A549 (cell line): Measurements from ENCODE around the gene CACNA1S. TPM values are rescaled to one million over a fixed set of nuclear protein-coding genes. Genes with fewer than 3 reads are reported as not detected.

Experiments
- ATAC-seq, 2 experiments: fragments of 200-7000 bp in 1 of 2; fragments of >200 bp in 1 of 2; cut with Nextera tagmentation in 1 of 2; cut with Tn5 transposase in 1 of 2; 3 replicates each; pipeline versions ENCODE4 v1.8.0 to v1.9.1; 2018 to 2020; ENCODE audit warnings: mild to moderate bottlenecking in 1 of 2, moderate library complexity in 1 of 2
- CTCF ChIA-PET: fragments of 300-600 bp; sonication (Branson Sonifier 250); formaldehyde crosslinking; extraction: SDS; loops from one replicate; lab custom pipeline; 2021; ENCODE audit warnings: antibody characterized with exemption, inconsistent platforms; lab: Yijun Ruan, JAX
- POLR2A ChIA-PET: fragments of 350-600 bp; formaldehyde crosslinking; extraction: SDS; loops from one replicate; lab custom pipeline; 2021; ENCODE audit warnings: antibody characterized with exemption, inconsistent platforms; lab: Yijun Ruan, JAX
- DNase-seq, 2 experiments: peaks; one replicate each; pipeline versions ENCODE4 v3.0.0 to v3.0.0-alpha.2; 2011 to 2016; ENCODE audit warnings: low read depth in 1 of 2, low spot score in 1 of 2
- FAIRE-seq: peaks from 2 replicates; lab custom pipeline; 2011; peaks lifted over from hg19 to GRCh38; lab: Jason Lieb, UNC
- H3K27ac ChIP-seq, 2 experiments: fragments of >200 bp; sonication (Bioruptor Twin); formaldehyde crosslinking; 3 replicates each; pipeline ENCODE4 v1.5.1; 2016 to 2017
- H3K4me1 ChIP-seq: fragments of >200 bp; sonication (Bioruptor Twin); formaldehyde crosslinking; 3 replicates; pipeline ENCODE4 v1.6.1; 2016
- H3K4me2 ChIP-seq: fragments of >200 bp; sonication (Bioruptor Twin); formaldehyde crosslinking; 3 replicates; pipeline ENCODE4 v1.6.1; 2016
- H3K4me3 ChIP-seq: fragments of >200 bp; sonication (Bioruptor Twin); formaldehyde crosslinking; 3 replicates; pipeline ENCODE4 v1.5.1; 2016
- H3K9me3 ChIP-seq: fragments of >200 bp; sonication (Bioruptor Twin); formaldehyde crosslinking; 3 replicates; pipeline ENCODE4 v1.6.1; 2016
- CHD4 ChIP-seq: fragments of 200-600 bp; sonication (generic); IDR thresholded peaks from 2 replicates; pipeline ENCODE4 v1.6.1; 2016; ENCODE audit warnings: antibody characterized with exemption, mild to moderate bottlenecking, borderline replicate concordance
- FOXS1 ChIP-seq: fragments of 250-450 bp; sonication (Bioruptor Pico); IDR thresholded peaks from 2 replicates; pipeline ENCODE4 v1.5.0; 2020; ENCODE audit warnings: mild to moderate bottlenecking, moderate library complexity
- HOXA7 ChIP-seq: fragments of 250-450 bp; sonication (Bioruptor Pico); IDR thresholded peaks from 2 replicates; pipeline ENCODE4 v1.5.0; 2020; ENCODE audit warnings: mild to moderate bottlenecking, moderate library complexity
- JUN ChIP-seq, 2 experiments: fragments of >200 bp; sonication (Bioruptor Twin); formaldehyde crosslinking; IDR thresholded peaks; 2 replicates in 1 of 2; 3 replicates in 1 of 2; pipeline ENCODE4 v1.6.1; 2016 to 2017
- POLR2A ChIP-seq: IDR thresholded peaks from 2 replicates; pipeline ENCODE4 v1.6.1; 2012; ENCODE audit warnings: mild to moderate bottlenecking, low read length
- POLR2AphosphoS2 ChIP-seq: conservative IDR thresholded peaks from 2 replicates; pipeline ENCODE4 v1.6.1; 2012; ENCODE audit warnings: low read length, improper control_type of control experiment, inconsistent platforms
- RCOR1 ChIP-seq: fragments of 150-350 bp; IDR thresholded peaks from 2 replicates; pipeline ENCODE4 v1.6.1; 2014; ENCODE audit warnings: antibody characterized with exemption, low read length, low read depth
- RNF2 ChIP-seq: fragments of 200-600 bp; sonication (generic); IDR thresholded peaks from 2 replicates; pipeline ENCODE4 v1.6.1; 2016; ENCODE audit warnings: low read depth, mild to moderate bottlenecking, antibody characterized with exemption, moderate library complexity, borderline replicate concordance
- ZC3H11A ChIP-seq: fragments of 450-650 bp; IDR thresholded peaks from 2 replicates; pipeline ENCODE4 v1.6.1; 2014; ENCODE audit warnings: antibody characterized with exemption, mild to moderate bottlenecking
- WGBS: methylation state at CpG from one replicate; pipeline ENCODE4 v1.1.6; 2017; ENCODE audit errors: missing lambda C conversion rate; 5-methylcytosine and 5-hydroxymethylcytosine counted together
- polyA plus RNA-seq, 4 experiments: library from polyadenylated mRNA; depleted of rRNA in 3 of 4; stranded (reverse); fragments of >200 nt; fragmentation: RNase III in 1 of 4; extraction: RNeasy Plus Mini Kit Qiagen cat#74134 plus additional on column Dnase treatment in 1 of 4; gene quantifications; 2 replicates in 3 of 4; 3 replicates in 1 of 4; pipeline ENCODE4 v1.2.3, GENCODE V29; 2011 to 2017
- TF ChIP-seq, protein P1 (sequence below): fragments of 250-450 bp; sonication (Bioruptor Pico); IDR thresholded peaks from 2 replicates; pipeline ENCODE4 v1.5.0; 2021; ENCODE audit warnings: mild to moderate bottlenecking, moderate library complexity, borderline replicate concordance
- TF ChIP-seq, protein P2 (sequence below): fragments of 150-350 bp; IDR thresholded peaks from 2 replicates; pipeline ENCODE4 v1.6.1; 2014; ENCODE audit warnings: low read depth, mild to moderate bottlenecking, low read length
- TF ChIP-seq, protein P3 (sequence below): fragments of >200 bp; sonication (Bioruptor Twin); formaldehyde crosslinking; IDR thresholded peaks from 3 replicates; pipeline ENCODE4 v1.5.1; 2016
- TF ChIP-seq, protein P4 (sequence below): fragments of >200 bp; sonication (Bioruptor Twin); formaldehyde crosslinking; IDR thresholded peaks from 2 replicates; pipeline ENCODE4 v1.6.1; 2016
- TF ChIP-seq, protein P5 (sequence below): fragments of >200 bp; sonication (Bioruptor Twin); formaldehyde crosslinking; IDR thresholded peaks from 3 replicates; pipeline ENCODE4 v1.6.1; 2016

The CACNA1S gene
- polyA plus RNA-seq, 2 of the 4 experiments (the other 2 are of a cell fraction), result 0.01 TPM; not detected in 1

DNA sequence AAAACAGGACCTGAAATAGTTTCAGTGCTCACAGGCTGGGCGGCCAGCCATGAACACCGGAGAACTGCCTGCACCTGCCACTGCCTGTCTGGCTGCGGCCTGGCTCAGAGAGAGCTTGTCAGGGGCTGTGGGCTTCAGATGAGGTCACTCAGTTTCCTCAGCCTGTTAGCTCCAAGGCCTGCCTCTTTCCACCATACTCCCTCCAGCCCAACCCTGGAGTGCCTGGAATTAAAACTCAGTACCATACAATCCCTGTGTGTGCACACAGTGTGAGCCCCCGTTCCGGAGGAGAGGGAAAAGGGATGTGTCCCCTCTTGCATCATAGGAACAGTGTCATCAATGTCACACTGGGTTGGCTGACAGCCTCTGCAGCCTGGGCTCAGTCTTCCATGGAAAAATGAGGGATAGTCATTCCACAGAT is 16.2 kb downstream of the CACNA1S start:
- ChIA-PET CTCF (interaction anchor here (0.7 to 12.4 kb wide), 5 partner anchors 11 to 205 kb away, joined by 3 to 84 read pairs (median 3); partner anchors contain the start of gene CACNA1S), POLR2A (no interaction called here)
- H3K27ac ChIP-seq, result no peak overlapping the region
- no peak for TF ChIP-seq POLR2AphosphoS2
- no peak for TF ChIP-seq RCOR1
- no peak for TF ChIP-seq RNF2
- no peak for TF ChIP-seq ZC3H11A
- TF ChIP-seq, protein P1, sequence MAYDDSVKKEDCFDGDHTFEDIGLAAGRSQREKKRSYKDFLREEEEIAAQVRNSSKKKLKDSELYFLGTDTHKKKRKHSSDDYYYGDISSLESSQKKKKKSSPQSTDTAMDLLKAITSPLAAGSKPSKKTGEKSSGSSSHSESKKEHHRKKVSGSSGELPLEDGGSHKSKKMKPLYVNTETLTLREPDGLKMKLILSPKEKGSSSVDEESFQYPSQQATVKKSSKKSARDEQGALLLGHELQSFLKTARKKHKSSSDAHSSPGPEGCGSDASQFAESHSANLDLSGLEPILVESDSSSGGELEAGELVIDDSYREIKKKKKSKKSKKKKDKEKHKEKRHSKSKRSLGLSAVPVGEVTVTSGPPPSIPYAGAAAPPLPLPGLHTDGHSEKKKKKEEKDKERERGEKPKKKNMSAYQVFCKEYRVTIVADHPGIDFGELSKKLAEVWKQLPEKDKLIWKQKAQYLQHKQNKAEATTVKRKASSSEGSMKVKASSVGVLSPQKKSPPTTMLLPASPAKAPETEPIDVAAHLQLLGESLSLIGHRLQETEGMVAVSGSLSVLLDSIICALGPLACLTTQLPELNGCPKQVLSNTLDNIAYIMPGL (CRISPR knock-in tag), result no peak
- TF ChIP-seq, protein P2, sequence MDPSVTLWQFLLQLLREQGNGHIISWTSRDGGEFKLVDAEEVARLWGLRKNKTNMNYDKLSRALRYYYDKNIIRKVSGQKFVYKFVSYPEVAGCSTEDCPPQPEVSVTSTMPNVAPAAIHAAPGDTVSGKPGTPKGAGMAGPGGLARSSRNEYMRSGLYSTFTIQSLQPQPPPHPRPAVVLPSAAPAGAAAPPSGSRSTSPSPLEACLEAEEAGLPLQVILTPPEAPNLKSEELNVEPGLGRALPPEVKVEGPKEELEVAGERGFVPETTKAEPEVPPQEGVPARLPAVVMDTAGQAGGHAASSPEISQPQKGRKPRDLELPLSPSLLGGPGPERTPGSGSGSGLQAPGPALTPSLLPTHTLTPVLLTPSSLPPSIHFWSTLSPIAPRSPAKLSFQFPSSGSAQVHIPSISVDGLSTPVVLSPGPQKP, result no peak
- no peaks in the 10 kb centered on the region for H3K4me1 ChIP-seq
- DNase-seq, result no peak
- no peak overlapping the region for H3K4me2 ChIP-seq
- H3K9me3 ChIP-seq, result no peaks in the 10 kb centered on the region
- 63% methylated on average over 5 of the region's 5 CpGs for WGBS
- no peak for ATAC-seq
- FAIRE-seq, result no peak
- H3K4me3 ChIP-seq, result no peak overlapping the region

DNA sequence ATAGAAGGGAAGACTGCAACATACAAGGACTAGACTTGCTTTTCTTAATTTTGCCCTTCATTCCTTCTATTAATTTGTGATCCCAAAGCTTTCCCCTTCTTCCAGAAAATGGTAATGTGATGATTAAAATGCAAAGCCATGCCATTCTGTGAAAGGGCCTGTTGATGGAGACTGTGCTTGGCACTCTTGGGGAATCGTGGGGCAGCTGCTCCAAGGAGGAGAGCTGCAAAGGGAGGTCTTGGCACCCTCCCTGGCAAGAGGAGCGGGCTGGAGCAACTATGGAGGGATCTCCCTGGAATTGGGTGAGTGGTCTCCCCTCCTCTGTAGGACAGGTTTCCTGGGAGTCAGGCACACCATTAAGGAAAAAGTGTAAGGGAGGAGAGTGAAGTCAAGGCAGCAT is 16.6 kb downstream of the CACNA1S start:
- ChIA-PET POLR2A (no interaction called here), CTCF (interaction anchor here (0.7 to 12.4 kb wide), 5 partner anchors 11 to 205 kb away, joined by 3 to 84 read pairs (median 4); partner anchors contain the start of gene CACNA1S)
- DNase-seq (no peak), ATAC-seq (no peak), FAIRE-seq (no peak)
- Histone ChIP-seq H3K27ac (no peak overlapping the region), H3K4me2 (no peak overlapping the region), H3K4me3 (no peak overlapping the region), H3K4me1 (no peaks in the 10 kb centered on the region), H3K9me3 (no peaks in the 10 kb centered on the region)
- TF ChIP-seq FOXS1 (CRISPR knock-in tag), result no peak
- no peak for TF ChIP-seq POLR2A
- no peak for TF ChIP-seq CHD4
- no peak for TF ChIP-seq HOXA7 (CRISPR knock-in tag)
- 66% methylated on average over 2 of the region's 2 CpGs for WGBS

DNA sequence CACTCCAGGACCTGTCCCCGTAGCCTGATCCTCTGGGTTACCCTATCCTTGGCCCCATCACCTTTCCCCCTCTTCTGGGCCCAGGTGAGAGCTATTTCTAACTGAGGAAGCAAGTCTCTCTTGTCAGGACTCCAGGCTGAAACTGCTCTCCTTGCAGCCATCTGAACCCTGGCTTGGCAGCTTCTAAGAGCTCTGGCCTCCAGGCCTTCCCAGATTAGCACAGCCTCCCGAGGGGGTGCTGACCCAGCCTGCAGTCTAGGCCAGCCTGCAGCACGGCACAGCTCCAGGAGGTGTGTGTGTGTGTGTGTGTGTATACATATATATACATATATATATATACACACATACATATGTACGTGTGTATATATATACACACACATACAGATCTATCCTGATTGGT is 17.4 kb downstream of the CACNA1S start:
- DNase-seq (no peak), ATAC-seq (no peak), FAIRE-seq (no peak)
- no peak overlapping the region for H3K27ac ChIP-seq
- H3K4me2 ChIP-seq, result no peak overlapping the region
- no peaks in the 10 kb centered on the region for H3K9me3 ChIP-seq
- ChIA-PET POLR2A (no interaction called here), CTCF (interaction anchor here (1.2 to 12.4 kb wide), 4 partner anchors 10 to 204 kb away, joined by 3 to 84 read pairs (median 24); partner anchors contain the start of gene CACNA1S)
- TF ChIP-seq, protein P3, sequence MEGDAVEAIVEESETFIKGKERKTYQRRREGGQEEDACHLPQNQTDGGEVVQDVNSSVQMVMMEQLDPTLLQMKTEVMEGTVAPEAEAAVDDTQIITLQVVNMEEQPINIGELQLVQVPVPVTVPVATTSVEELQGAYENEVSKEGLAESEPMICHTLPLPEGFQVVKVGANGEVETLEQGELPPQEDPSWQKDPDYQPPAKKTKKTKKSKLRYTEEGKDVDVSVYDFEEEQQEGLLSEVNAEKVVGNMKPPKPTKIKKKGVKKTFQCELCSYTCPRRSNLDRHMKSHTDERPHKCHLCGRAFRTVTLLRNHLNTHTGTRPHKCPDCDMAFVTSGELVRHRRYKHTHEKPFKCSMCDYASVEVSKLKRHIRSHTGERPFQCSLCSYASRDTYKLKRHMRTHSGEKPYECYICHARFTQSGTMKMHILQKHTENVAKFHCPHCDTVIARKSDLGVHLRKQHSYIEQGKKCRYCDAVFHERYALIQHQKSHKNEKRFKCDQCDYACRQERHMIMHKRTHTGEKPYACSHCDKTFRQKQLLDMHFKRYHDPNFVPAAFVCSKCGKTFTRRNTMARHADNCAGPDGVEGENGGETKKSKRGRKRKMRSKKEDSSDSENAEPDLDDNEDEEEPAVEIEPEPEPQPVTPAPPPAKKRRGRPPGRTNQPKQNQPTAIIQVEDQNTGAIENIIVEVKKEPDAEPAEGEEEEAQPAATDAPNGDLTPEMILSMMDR, result no peak
- TF ChIP-seq JUN (IDR thresholded peaks at IDR 0.05) (no peak), CHD4 (no peak)
- TF ChIP-seq, protein P4, sequence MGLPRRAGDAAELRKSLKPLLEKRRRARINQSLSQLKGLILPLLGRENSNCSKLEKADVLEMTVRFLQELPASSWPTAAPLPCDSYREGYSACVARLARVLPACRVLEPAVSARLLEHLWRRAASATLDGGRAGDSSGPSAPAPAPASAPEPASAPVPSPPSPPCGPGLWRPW, result no peak
- TF ChIP-seq, protein P5, sequence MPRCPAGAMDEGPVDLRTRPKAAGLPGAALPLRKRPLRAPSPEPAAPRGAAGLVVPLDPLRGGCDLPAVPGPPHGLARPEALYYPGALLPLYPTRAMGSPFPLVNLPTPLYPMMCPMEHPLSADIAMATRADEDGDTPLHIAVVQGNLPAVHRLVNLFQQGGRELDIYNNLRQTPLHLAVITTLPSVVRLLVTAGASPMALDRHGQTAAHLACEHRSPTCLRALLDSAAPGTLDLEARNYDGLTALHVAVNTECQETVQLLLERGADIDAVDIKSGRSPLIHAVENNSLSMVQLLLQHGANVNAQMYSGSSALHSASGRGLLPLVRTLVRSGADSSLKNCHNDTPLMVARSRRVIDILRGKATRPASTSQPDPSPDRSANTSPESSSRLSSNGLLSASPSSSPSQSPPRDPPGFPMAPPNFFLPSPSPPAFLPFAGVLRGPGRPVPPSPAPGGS, result no peak
- TF ChIP-seq, protein P1 (CRISPR knock-in tag), result no peak
- WGBS, result 68% methylated on average over 3 of the region's 4 CpGs
- H3K4me3 ChIP-seq, result no peak overlapping the region
- no peaks in the 10 kb centered on the region for H3K4me1 ChIP-seq
